GM23338 (cell line): ENCODE data around the gene STAT4. TPM values are rescaled to one million over a fixed set of nuclear protein-coding genes. Genes with fewer than 3 reads are reported as not detected.

Source experiments
- ATAC-seq: fragments of 200-7000 bp; cut with Tn5 transposase; 3 replicates; pipeline ENCODE4 v1.9.1; 2020
- DNase-seq: peaks from one replicate; pipeline ENCODE4 v3.0.0-alpha.2; 2015; ENCODE audit warnings: low spot score
- H2AFZ ChIP-seq: fragments of 200-600 bp; sonication (generic); 2 replicates; pipeline ENCODE4 v1.8.0; 2016; ENCODE audit warnings: antibody characterized with exemption, mild to moderate bottlenecking, moderate library complexity
- H3F3A ChIP-seq: fragments of 200-600 bp; sonication (generic); replicated peaks from 2 replicates; pipeline ENCODE4 v1.8.0; 2017; ENCODE audit warnings: antibody characterized with exemption, mixed run types, low read depth
- H3K27ac ChIP-seq: fragments of 200-600 bp; sonication (generic); 2 replicates; pipeline ENCODE4 v1.6.1; 2016; ENCODE audit warnings: low read depth
- H3K27me3 ChIP-seq: fragments of 200-600 bp; sonication (generic); 2 replicates; pipeline ENCODE4 v1.8.0; 2016; ENCODE audit warnings: mild to moderate bottlenecking, mixed run types, moderate library complexity; ENCODE audit not compliant: insufficient read depth
- H3K36me3 ChIP-seq: fragments of 200-600 bp; sonication (generic); 2 replicates; pipeline ENCODE4 v1.8.0; 2016; ENCODE audit warnings: mild to moderate bottlenecking; ENCODE audit not compliant: insufficient read depth
- H3K4me1 ChIP-seq: fragments of 200-600 bp; sonication (generic); 2 replicates; pipeline ENCODE4 v1.8.0; 2016; ENCODE audit warnings: mild to moderate bottlenecking, moderate library complexity; ENCODE audit not compliant: insufficient read depth
- H3K4me2 ChIP-seq: fragments of 200-600 bp; sonication (generic); 2 replicates; pipeline ENCODE4 v1.7.1; 2017; ENCODE audit warnings: mixed run types
- H3K4me3 ChIP-seq: fragments of 200-600 bp; sonication (generic); 2 replicates; pipeline ENCODE4 v1.6.1; 2016; ENCODE audit warnings: mixed run types
- H3K79me2 ChIP-seq: fragments of 200-600 bp; sonication (generic); replicated peaks from 2 replicates; pipeline ENCODE4 v1.8.0; 2017; ENCODE audit warnings: mild to moderate bottlenecking; ENCODE audit not compliant: insufficient read depth
- H3K9me2 ChIP-seq: fragments of 200-600 bp; sonication (generic); 2 replicates; pipeline ENCODE4 v1.8.0; 2017; ENCODE audit not compliant: insufficient read depth
- H4K20me1 ChIP-seq: fragments of 200-600 bp; sonication (generic); replicated peaks from 2 replicates; pipeline ENCODE4 v1.8.0; 2017; ENCODE audit warnings: mild to moderate bottlenecking; ENCODE audit not compliant: insufficient read depth
- H3K27ac Mint-ChIP-seq: 2 replicates; pipeline ENCODE4 v1.8.0; 2020; ENCODE audit warnings: inconsistent platforms, mild to moderate bottlenecking, moderate library complexity, mixed read lengths
- H3K27me3 Mint-ChIP-seq: 3 replicates; pipeline ENCODE4 v1.8.0; 2022; ENCODE audit warnings: low read depth, mild to moderate bottlenecking, moderate library complexity, mixed read lengths, inconsistent platforms; ENCODE audit not compliant: insufficient read depth, poor library complexity
- H3K36me3 Mint-ChIP-seq: 3 replicates; pipeline ENCODE4 v1.8.0; 2021; ENCODE audit warnings: low read depth, mild to moderate bottlenecking, inconsistent platforms, moderate library complexity, mixed read lengths
- H3K4me1 Mint-ChIP-seq: 3 replicates; pipeline ENCODE4 v1.8.0; 2020; ENCODE audit warnings: mild to moderate bottlenecking, inconsistent platforms, mixed read lengths
- H3K4me3 Mint-ChIP-seq: 3 replicates; pipeline ENCODE4 v1.8.0; 2021; ENCODE audit warnings: moderate library complexity, mild to moderate bottlenecking, inconsistent platforms, mixed read lengths
- H3K9me3 Mint-ChIP-seq: 3 replicates; pipeline ENCODE4 v1.8.0; 2020; ENCODE audit warnings: moderate library complexity, mild to moderate bottlenecking, inconsistent platforms, mixed read lengths
- CREB1 ChIP-seq: fragments of 250-450 bp; sonication (Bioruptor Pico); IDR thresholded peaks from 2 replicates; pipeline ENCODE4 v1.5.0; 2020; ENCODE audit warnings: low read depth, mild to moderate bottlenecking, moderate library complexity
- EZH2 ChIP-seq: fragments of 200-600 bp; sonication (generic); IDR thresholded peaks from one replicate; pipeline ENCODE4 v1.8.0; 2017; ENCODE audit warnings: antibody characterized with exemption, mild to moderate bottlenecking, low read depth; ENCODE audit not compliant: unreplicated experiment
- EZH2phosphoT487 ChIP-seq: fragments of 200-600 bp; sonication (generic); IDR thresholded peaks from one replicate; pipeline ENCODE4 v1.8.1; 2018; ENCODE audit warnings: antibody characterized with exemption; ENCODE audit not compliant: unreplicated experiment
- JUNB ChIP-seq: IDR thresholded peaks from one replicate; pipeline ENCODE4 v1.6.1; 2016; ENCODE audit warnings: antibody characterized with exemption; ENCODE audit not compliant: unreplicated experiment
- NANOG ChIP-seq: IDR thresholded peaks from 2 replicates; pipeline ENCODE4 v1.6.1; 2016; ENCODE audit warnings: antibody characterized with exemption, borderline replicate concordance
- POLR2AphosphoS5 ChIP-seq: IDR thresholded peaks from 2 replicates; pipeline ENCODE4 v1.6.1; 2016; ENCODE audit warnings: antibody characterized with exemption, low read depth
- STAT1 ChIP-seq: IDR thresholded peaks from one replicate; pipeline ENCODE4 v1.6.1; 2016; ENCODE audit warnings: antibody characterized with exemption; ENCODE audit not compliant: unreplicated experiment
- ZNF114 ChIP-seq: fragments of 250-450 bp; sonication (Bioruptor Pico); IDR thresholded peaks from 2 replicates; pipeline ENCODE4 v1.5.0; 2020; ENCODE audit warnings: mild to moderate bottlenecking, moderate library complexity
- ZNF331 ChIP-seq: fragments of 250-450 bp; sonication (Bioruptor Pico); IDR thresholded peaks from 2 replicates; pipeline ENCODE4 v1.5.0; 2020; ENCODE audit warnings: low read depth, mild to moderate bottlenecking, moderate library complexity
- polyA plus RNA-seq: library from polyadenylated mRNA; unstranded; fragments of >200 nt; fragmentation: Nextera tagmentation; extraction: Ambion mirVana; gene quantifications from 2 replicates; pipeline ENCODE4 v1.2.1, GENCODE V29; 2016
- total RNA-seq: library from RNA; depleted of rRNA; stranded (reverse); fragments of >200 nt; shearing (Covaris generic); gene quantifications from 2 replicates; pipeline ENCODE4 v1.2.3, GENCODE V29; 2014
- TF ChIP-seq, protein P1 (sequence below): IDR thresholded peaks from one replicate; pipeline ENCODE4 v1.6.1; 2018; ENCODE audit warnings: antibody characterized with exemption; ENCODE audit not compliant: unreplicated experiment
- TF ChIP-seq, protein P2 (sequence below), 2 experiments: fragments of 200-600 bp in 1 of 2; sonication (generic) in 1 of 2; conservative IDR thresholded peaks; 2 replicates each; pipeline versions ENCODE4 v1.5.1 to v1.6.1; 2016 to 2017; ENCODE audit warnings: antibody characterized with exemption in 2 of 2, low read depth in 2 of 2, mild to moderate bottlenecking in 2 of 2, moderate library complexity in 1 of 2
- TF ChIP-seq, protein P3 (sequence below): fragments of 250-450 bp; sonication (Bioruptor Pico); IDR thresholded peaks from 2 replicates; pipeline ENCODE4 v1.5.0; 2020; ENCODE audit warnings: mild to moderate bottlenecking, moderate library complexity
- TF ChIP-seq, protein P4 (sequence below): IDR thresholded peaks from 2 replicates; pipeline ENCODE4 v1.6.1; 2016; ENCODE audit warnings: antibody characterized with exemption

The STAT4 gene
- total and polyA plus RNA-seq, 2 experiments from 2014 or later: 0.52 to 0.86 TPM

DNA sequence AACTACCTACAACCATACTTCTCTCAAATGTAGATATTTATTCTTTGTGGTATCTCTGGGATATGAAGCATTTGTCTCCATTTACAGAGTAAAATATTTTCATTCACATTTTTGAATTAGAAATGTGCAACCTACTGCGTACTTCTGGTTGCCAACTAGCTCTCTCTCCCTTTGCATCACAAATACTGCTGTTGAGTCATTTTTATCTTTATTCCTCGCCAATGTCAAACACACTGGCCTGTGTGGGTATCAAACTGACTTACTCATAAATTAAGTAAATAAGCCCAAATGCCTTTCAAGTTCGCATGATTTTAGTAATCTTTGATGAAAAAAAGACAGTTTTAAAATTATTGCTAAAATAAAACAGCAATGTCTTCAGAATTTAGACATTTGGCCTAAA lies 67.3 kb downstream of the STAT4 start:
- Mint-ChIP-seq H3K4me3 (no peak overlapping the region), H3K4me1 (peaks cover 22% of the 10 kb centered on the region), H3K27ac (no peak overlapping the region), H3K36me3 (peaks cover 12% of the 10 kb centered on the region; the same call in 2 of the 3 replicates), H3K9me3 (peaks cover 18% of the 10 kb centered on the region; the same call in 2 of the 3 replicates), H3K27me3 (no peaks in the 10 kb centered on the region)
- TF ChIP-seq STAT1: no peak
- no peak for TF ChIP-seq JUNB
- TF ChIP-seq, protein P1, sequence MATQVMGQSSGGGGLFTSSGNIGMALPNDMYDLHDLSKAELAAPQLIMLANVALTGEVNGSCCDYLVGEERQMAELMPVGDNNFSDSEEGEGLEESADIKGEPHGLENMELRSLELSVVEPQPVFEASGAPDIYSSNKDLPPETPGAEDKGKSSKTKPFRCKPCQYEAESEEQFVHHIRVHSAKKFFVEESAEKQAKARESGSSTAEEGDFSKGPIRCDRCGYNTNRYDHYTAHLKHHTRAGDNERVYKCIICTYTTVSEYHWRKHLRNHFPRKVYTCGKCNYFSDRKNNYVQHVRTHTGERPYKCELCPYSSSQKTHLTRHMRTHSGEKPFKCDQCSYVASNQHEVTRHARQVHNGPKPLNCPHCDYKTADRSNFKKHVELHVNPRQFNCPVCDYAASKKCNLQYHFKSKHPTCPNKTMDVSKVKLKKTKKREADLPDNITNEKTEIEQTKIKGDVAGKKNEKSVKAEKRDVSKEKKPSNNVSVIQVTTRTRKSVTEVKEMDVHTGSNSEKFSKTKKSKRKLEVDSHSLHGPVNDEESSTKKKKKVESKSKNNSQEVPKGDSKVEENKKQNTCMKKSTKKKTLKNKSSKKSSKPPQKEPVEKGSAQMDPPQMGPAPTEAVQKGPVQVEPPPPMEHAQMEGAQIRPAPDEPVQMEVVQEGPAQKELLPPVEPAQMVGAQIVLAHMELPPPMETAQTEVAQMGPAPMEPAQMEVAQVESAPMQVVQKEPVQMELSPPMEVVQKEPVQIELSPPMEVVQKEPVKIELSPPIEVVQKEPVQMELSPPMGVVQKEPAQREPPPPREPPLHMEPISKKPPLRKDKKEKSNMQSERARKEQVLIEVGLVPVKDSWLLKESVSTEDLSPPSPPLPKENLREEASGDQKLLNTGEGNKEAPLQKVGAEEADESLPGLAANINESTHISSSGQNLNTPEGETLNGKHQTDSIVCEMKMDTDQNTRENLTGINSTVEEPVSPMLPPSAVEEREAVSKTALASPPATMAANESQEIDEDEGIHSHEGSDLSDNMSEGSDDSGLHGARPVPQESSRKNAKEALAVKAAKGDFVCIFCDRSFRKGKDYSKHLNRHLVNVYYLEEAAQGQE: no peak
- no peak for TF ChIP-seq POLR2AphosphoS5
- TF ChIP-seq EZH2: no peak
- no peak for TF ChIP-seq CREB1 (CRISPR knock-in tag)
- no peak for TF ChIP-seq NANOG
- no peak for TF ChIP-seq ZNF114 (CRISPR knock-in tag)
- TF ChIP-seq, protein P2, sequence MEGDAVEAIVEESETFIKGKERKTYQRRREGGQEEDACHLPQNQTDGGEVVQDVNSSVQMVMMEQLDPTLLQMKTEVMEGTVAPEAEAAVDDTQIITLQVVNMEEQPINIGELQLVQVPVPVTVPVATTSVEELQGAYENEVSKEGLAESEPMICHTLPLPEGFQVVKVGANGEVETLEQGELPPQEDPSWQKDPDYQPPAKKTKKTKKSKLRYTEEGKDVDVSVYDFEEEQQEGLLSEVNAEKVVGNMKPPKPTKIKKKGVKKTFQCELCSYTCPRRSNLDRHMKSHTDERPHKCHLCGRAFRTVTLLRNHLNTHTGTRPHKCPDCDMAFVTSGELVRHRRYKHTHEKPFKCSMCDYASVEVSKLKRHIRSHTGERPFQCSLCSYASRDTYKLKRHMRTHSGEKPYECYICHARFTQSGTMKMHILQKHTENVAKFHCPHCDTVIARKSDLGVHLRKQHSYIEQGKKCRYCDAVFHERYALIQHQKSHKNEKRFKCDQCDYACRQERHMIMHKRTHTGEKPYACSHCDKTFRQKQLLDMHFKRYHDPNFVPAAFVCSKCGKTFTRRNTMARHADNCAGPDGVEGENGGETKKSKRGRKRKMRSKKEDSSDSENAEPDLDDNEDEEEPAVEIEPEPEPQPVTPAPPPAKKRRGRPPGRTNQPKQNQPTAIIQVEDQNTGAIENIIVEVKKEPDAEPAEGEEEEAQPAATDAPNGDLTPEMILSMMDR (conservative IDR thresholded peaks at IDR 0.05; ENCODE audit: low read depth in 2 of 2): no peak
- TF ChIP-seq, protein P3, sequence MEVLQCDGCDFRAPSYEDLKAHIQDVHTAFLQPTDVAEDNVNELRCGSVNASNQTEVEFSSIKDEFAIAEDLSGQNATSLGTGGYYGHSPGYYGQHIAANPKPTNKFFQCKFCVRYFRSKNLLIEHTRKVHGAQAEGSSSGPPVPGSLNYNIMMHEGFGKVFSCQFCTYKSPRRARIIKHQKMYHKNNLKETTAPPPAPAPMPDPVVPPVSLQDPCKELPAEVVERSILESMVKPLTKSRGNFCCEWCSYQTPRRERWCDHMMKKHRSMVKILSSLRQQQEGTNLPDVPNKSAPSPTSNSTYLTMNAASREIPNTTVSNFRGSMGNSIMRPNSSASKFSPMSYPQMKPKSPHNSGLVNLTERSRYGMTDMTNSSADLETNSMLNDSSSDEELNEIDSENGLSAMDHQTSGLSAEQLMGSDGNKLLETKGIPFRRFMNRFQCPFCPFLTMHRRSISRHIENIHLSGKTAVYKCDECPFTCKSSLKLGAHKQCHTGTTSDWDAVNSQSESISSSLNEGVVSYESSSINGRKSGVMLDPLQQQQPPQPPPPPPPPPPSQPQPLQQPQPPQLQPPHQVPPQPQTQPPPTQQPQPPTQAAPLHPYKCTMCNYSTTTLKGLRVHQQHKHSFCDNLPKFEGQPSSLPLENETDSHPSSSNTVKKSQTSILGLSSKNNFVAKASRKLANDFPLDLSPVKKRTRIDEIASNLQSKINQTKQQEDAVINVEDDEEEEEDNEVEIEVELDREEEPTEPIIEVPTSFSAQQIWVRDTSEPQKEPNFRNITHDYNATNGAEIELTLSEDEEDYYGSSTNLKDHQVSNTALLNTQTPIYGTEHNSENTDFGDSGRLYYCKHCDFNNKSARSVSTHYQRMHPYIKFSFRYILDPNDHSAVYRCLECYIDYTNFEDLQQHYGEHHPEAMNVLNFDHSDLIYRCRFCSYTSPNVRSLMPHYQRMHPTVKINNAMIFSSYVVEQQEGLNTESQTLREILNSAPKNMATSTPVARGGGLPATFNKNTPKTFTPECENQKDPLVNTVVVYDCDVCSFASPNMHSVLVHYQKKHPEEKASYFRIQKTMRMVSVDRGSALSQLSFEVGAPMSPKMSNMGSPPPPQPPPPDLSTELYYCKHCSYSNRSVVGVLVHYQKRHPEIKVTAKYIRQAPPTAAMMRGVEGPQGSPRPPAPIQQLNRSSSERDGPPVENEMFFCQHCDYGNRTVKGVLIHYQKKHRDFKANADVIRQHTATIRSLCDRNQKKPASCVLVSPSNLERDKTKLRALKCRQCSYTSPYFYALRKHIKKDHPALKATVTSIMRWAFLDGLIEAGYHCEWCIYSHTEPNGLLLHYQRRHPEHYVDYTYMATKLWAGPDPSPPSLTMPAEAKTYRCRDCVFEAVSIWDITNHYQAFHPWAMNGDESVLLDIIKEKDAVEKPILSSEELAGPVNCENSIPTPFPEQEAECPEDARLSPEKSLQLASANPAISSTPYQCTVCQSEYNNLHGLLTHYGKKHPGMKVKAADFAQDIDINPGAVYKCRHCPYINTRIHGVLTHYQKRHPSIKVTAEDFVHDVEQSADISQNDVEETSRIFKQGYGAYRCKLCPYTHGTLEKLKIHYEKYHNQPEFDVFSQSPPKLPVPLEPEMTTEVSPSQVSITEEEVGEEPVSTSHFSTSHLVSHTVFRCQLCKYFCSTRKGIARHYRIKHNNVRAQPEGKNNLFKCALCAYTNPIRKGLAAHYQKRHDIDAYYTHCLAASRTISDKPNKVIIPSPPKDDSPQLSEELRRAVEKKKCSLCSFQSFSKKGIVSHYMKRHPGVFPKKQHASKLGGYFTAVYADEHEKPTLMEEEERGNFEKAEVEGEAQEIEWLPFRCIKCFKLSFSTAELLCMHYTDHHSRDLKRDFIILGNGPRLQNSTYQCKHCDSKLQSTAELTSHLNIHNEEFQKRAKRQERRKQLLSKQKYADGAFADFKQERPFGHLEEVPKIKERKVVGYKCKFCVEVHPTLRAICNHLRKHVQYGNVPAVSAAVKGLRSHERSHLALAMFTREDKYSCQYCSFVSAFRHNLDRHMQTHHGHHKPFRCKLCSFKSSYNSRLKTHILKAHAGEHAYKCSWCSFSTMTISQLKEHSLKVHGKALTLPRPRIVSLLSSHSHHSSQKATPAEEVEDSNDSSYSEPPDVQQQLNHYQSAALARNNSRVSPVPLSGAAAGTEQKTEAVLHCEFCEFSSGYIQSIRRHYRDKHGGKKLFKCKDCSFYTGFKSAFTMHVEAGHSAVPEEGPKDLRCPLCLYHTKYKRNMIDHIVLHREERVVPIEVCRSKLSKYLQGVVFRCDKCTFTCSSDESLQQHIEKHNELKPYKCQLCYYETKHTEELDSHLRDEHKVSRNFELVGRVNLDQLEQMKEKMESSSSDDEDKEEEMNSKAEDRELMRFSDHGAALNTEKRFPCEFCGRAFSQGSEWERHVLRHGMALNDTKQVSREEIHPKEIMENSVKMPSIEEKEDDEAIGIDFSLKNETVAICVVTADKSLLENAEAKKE (CRISPR knock-in tag): no peak
- TF ChIP-seq, protein P4, sequence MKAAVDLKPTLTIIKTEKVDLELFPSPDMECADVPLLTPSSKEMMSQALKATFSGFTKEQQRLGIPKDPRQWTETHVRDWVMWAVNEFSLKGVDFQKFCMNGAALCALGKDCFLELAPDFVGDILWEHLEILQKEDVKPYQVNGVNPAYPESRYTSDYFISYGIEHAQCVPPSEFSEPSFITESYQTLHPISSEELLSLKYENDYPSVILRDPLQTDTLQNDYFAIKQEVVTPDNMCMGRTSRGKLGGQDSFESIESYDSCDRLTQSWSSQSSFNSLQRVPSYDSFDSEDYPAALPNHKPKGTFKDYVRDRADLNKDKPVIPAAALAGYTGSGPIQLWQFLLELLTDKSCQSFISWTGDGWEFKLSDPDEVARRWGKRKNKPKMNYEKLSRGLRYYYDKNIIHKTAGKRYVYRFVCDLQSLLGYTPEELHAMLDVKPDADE: no peak
- no peak for TF ChIP-seq EZH2phosphoT487
- no peak for TF ChIP-seq ZNF331
- peaks cover 18% of the 10 kb centered on the region; the same call in 1 of the 2 replicates for H3K4me1 ChIP-seq
- no peak overlapping the region for H3K4me3 ChIP-seq
- H3F3A ChIP-seq: no peaks in the 10 kb centered on the region
- no peaks in the 10 kb centered on the region for H4K20me1 ChIP-seq
- no peak overlapping the region for H3K27ac ChIP-seq
- peaks cover 3% of the 10 kb centered on the region; the same call in 1 of the 2 replicates for H3K36me3 ChIP-seq
- DNase-seq (no peak), ATAC-seq (no peak)
- no peaks in the 10 kb centered on the region for H3K9me2 ChIP-seq
- H3K79me2 ChIP-seq: no peaks in the 10 kb centered on the region
- no peak overlapping the region for H3K4me2 ChIP-seq
- H3K27me3 ChIP-seq: no peaks in the 10 kb centered on the region
- H2AFZ ChIP-seq: no peak overlapping the region
